ENCODE results near the gene NOX5. TPM values are rescaled to one million over a fixed set of nuclear protein-coding genes. Genes with fewer than 3 reads are reported as not detected.

Gene NOX5
- total and polyA plus RNA-seq, 8 donors = under 0.01 to 0.92 (median 0.18) TPM; not detected in 2

DNA sequence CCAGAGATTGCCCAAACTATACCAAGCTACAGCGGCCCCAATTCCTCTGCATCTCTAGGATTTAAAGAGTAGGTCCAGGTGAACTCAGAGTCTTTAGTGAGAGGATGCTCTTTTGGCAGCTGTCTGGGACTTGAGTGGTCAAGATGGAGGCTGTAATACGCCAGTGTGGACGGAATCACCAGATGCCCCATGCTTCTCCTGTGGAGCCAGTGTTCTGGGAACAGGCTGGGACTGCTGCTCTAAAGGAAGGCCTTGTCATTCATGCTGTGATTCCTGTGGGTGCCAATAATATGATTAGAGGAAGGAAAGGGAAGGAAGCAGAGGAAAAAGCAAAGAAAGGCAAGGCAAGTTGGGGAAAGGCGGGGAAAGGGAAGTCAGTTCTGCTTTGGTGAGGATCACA lies 17.4 kb upstream of the NOX5 start:
- Histone ChIP-seq H3K9me3 (no peaks in the 10 kb centered on the region), H3K27ac (no peak overlapping the region), H3K4me1 (peaks cover 0 to 2% (median 0%) of the 10 kb centered on the region in 4 donors), H3K27me3 (no peaks in the 10 kb centered on the region), H3K36me3 (no peaks in the 10 kb centered on the region), H3K4me3 (no peak overlapping the region)
- intact Hi-C loops (cut with DNase I; ENCODE audit: low total_unique reads) = no loop called here
- TF ChIP-seq POLR2A (IDR thresholded peaks at IDR 0.05) = no peak
- TF ChIP-seq POLR2AphosphoS5 (IDR thresholded peaks at IDR 0.05) = no peak
- TF ChIP-seq CTCF (IDR thresholded peaks at IDR 0.05) = no peak
- no peak for TF ChIP-seq EP300 (IDR thresholded peaks at IDR 0.05)
- DNase-seq = no peak
- WGBS, 5 donors = 90 to 96% (median 93%) methylated on average over 4 of the region's 4 CpGs

DNA sequence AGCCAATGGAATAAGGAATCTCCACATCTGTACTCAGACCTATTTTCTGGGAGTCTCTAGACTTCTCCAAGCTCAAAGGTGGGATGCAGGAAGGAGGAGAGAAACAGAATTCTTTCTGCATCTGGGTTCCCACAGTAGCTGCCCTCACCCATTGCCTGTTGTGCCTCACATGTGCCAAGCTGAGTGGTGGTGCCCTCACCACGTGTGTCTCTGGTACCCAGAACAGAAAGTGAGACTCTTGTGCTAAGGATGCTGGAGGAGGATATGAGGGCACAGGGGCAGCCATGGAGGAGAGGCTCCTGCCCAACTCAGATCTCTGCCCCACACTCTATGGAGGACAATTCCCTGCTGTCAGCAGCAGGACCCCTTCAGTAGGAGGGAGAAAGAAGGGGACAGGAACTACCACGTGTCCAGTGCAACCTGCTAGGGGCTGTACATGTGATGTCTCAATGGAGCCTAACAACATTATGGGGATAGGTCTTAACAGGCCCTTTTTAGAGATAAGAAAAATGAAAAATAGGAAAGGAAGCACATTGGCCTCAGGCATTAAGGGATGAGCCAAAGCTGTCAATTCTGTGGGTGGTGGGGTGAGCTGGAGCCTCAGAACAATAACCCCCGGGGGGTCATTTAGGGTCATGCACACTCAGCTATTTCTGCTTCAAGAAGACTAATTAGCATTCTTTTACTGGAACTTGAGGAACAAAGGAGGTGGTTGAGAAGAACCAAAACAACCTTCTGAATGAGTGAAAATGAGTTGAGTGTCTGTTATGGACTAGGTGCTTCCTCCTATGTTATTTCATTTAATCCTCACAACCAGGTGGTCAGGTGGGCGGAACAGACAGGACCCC lies 16.3 kb upstream of the NOX5 start:
- 81 to 88% (median 84%) methylated on average over 4 of the region's 4 CpGs for WGBS, 5 donors
- no peaks in the 10 kb centered on the region for H3K9me3 ChIP-seq

DNA sequence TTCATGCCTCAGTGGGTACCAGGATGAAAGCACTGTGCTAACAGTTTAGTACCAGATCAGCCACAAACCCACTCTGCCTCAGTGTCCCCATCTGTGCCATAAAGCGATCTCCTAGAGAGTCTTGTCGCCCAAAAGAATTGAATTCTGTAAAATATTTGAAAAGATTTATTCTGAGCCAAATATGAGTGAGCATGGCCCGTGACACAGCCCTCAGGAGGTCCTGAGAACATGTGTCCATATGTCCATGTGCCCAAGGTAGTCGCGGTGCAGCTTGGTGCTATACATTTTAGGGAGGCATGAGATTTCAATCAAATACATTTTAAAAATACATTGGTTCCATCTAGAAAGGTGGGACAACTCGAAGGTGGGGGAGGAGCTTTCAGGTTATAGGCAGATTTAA lies 15.4 kb upstream of the NOX5 start:
- no peak for DNase-seq
- 88 to 95% (median 92%) methylated on average over 6 of the region's 6 CpGs for WGBS, 5 donors
- H3K27ac ChIP-seq = no peak overlapping the region
- no peaks in the 10 kb centered on the region for H3K36me3 ChIP-seq
- H3K9me3 ChIP-seq = no peaks in the 10 kb centered on the region
- no peaks in the 10 kb centered on the region for H3K4me1 ChIP-seq
- intact Hi-C loops (cut with DNase I; ENCODE audit: low total_unique reads) = no loop called here
- H3K4me3 ChIP-seq = no peak overlapping the region
- no peaks in the 10 kb centered on the region for H3K27me3 ChIP-seq
- TF ChIP-seq EP300 (IDR thresholded peaks at IDR 0.05) = no peak
- TF ChIP-seq POLR2A (IDR thresholded peaks at IDR 0.05) = no peak
- no peak for TF ChIP-seq POLR2AphosphoS5 (IDR thresholded peaks at IDR 0.05)
- TF ChIP-seq CTCF (IDR thresholded peaks at IDR 0.05) = no peak

More for the DNA sequence above, 16.3 kb upstream of the NOX5 start:
- H3K27me3 ChIP-seq = no peaks in the 10 kb centered on the region
- TF ChIP-seq POLR2A (IDR thresholded peaks at IDR 0.05) = no peak
- TF ChIP-seq CTCF (IDR thresholded peaks at IDR 0.05) = no peak
- TF ChIP-seq EP300 (IDR thresholded peaks at IDR 0.05) = no peak
- no peak for TF ChIP-seq POLR2AphosphoS5 (IDR thresholded peaks at IDR 0.05)
- intact Hi-C loops (cut with DNase I; ENCODE audit: low total_unique reads) = no loop called here
- no peak overlapping the region for H3K4me3 ChIP-seq
- H3K27ac ChIP-seq = no peak overlapping the region
- H3K4me1 ChIP-seq = no peaks in the 10 kb centered on the region
- DNase-seq = no peak
- no peaks in the 10 kb centered on the region for H3K36me3 ChIP-seq

DNA sequence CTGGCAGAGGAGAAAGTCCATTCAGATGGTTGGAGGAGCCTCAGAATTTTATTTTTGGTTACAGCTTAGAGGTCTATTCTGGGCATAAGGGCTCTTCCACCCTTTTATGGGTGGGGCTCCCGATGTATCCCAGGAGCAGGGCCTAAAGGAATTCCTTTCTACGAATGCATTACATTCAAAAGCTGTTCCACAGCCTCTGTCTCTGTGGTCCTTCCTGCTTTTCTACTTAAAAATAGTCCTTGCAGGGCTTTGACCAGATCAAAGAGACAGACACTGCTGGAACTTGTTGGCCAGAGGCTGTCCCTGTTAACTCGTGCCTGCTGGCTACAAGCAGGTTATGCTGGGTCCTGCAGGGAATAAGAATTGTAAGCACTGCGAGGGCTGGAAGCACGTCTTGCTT lies 14.4 kb upstream of the NOX5 start:
- no peak overlapping the region for H3K27ac ChIP-seq
- H3K4me1 ChIP-seq = no peaks in the 10 kb centered on the region
- intact Hi-C loops (cut with DNase I; ENCODE audit: low total_unique reads) = no loop called here
- H3K36me3 ChIP-seq = no peaks in the 10 kb centered on the region
- no peaks in the 10 kb centered on the region for H3K27me3 ChIP-seq
- no peak overlapping the region for H3K4me3 ChIP-seq
- TF ChIP-seq POLR2AphosphoS5 (IDR thresholded peaks at IDR 0.05) (no peak), CTCF (IDR thresholded peaks at IDR 0.05) (no peak), POLR2A (IDR thresholded peaks at IDR 0.05) (no peak), EP300 (IDR thresholded peaks at IDR 0.05) (no peak)
- H3K9me3 ChIP-seq = no peaks in the 10 kb centered on the region
- 50 to 66% (median 60%) methylated on average over 5 of the region's 5 CpGs for WGBS, 5 donors
- no peak for DNase-seq

Data from stomach (tissue), 9 donors.